Sigmoid colon (tissue), 4 donors: Measurements from ENCODE around the gene KIF2A.

Experiments
- POLR2A ChIP-seq, 2 donors: fragments of 450-650 bp; IDR thresholded peaks; one replicate each; pipeline ENCODE4 v1.6.1; 2016; ENCODE audit warnings: antibody characterized with exemption in 2 of 2, mild to moderate bottlenecking in 2 of 2, moderate library complexity in 2 of 2
- POLR2AphosphoS5 ChIP-seq, 4 donors: sonication (generic); formaldehyde crosslinking; IDR thresholded peaks; one replicate each; pipeline ENCODE4 v1.6.1; 2017; ENCODE audit warnings: antibody characterized with exemption in 4 of 4
- TF ChIP-seq, protein P1 (sequence below), 4 experiments: fragments of 450-650 bp in 3 of 4; fragments of 200-600 bp in 1 of 4; IDR thresholded peaks; one replicate each; pipeline ENCODE4 v1.5.1; 2016 to 2019; ENCODE audit warnings: antibody characterized with exemption in 4 of 4, mild to moderate bottlenecking in 3 of 4, moderate library complexity in 2 of 4

DNA sequence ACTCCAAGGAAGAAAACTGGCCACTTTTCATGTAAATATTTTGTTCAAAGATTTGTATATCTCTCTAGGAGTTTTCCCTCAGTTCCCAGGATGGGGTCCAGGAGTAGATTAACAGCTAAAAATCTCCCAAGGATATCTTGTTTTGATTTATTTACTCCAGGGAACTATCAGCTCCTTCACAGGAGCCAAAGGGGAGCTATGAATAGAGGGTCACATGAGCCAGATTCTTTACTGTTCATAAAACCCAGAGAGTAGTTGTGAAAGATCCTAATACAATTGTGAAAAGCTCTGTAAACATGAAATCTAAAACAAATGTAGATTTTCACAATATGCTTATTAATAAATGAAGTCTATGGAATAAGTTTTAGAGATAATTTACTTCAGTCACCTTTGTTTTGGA is 80.8 kb downstream of the KIF2A start:
- TF ChIP-seq, protein P1, sequence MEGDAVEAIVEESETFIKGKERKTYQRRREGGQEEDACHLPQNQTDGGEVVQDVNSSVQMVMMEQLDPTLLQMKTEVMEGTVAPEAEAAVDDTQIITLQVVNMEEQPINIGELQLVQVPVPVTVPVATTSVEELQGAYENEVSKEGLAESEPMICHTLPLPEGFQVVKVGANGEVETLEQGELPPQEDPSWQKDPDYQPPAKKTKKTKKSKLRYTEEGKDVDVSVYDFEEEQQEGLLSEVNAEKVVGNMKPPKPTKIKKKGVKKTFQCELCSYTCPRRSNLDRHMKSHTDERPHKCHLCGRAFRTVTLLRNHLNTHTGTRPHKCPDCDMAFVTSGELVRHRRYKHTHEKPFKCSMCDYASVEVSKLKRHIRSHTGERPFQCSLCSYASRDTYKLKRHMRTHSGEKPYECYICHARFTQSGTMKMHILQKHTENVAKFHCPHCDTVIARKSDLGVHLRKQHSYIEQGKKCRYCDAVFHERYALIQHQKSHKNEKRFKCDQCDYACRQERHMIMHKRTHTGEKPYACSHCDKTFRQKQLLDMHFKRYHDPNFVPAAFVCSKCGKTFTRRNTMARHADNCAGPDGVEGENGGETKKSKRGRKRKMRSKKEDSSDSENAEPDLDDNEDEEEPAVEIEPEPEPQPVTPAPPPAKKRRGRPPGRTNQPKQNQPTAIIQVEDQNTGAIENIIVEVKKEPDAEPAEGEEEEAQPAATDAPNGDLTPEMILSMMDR (IDR thresholded peaks at IDR 0.05) = no peak
- TF ChIP-seq POLR2AphosphoS5 (IDR thresholded peaks at IDR 0.05) (no peak), POLR2A (IDR thresholded peaks at IDR 0.05) (no peak)
